ENCODE measurements around the gene IPO11. TPM values are rescaled to one million over a fixed set of nuclear protein-coding genes. Genes with fewer than 3 reads are reported as not detected.

Gene IPO11
- total and polyA plus RNA-seq, 4 donors, result 4.7 to 20.6 (median 9.0) TPM

DNA sequence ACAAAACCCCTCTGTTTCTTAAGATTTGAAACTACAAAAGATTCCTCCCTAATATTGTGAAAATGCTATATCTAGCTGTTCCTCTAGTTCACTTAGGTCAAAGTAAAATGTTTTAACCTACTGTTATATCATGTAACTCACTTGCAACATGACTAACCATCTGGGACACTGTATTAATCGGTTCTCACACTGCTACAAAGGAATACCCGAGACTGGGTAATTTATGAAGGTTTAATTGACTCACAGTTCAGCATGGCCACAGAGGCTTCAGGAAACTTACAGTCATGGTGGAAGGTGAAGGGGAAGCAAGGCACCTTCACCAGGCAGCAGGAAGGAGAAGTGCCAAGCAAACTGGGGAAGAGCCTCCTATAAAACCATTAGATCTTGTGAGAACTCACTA, 43.5 kb upstream of the IPO11 start:
- TF ChIP-seq YY1 (IDR thresholded peaks at IDR 0.05), result no peak
- no peak overlapping the region for H3K9ac ChIP-seq (ENCODE audit: low read depth in 1 of 2, low read length in 2 of 2)
- no peak overlapping the region for H3K27ac ChIP-seq (ENCODE audit: low read depth in 1 of 2, low read length in 2 of 2)
- peaks cover 0 to 22% (median 13%) of the 10 kb centered on the region in 4 donors for H3K36me3 ChIP-seq (ENCODE audit: control insufficient read depth in 4 of 4, insufficient read depth in 3 of 4, low read depth in 1 of 4, low read length in 3 of 4)
- no peaks in the 10 kb centered on the region for H3K27me3 ChIP-seq (ENCODE audit: control insufficient read depth in 4 of 4, insufficient read depth in 4 of 4, low read length in 3 of 4)
- no peaks in the 10 kb centered on the region for H3K9me3 ChIP-seq (ENCODE audit: control insufficient read depth in 4 of 4, low read length in 3 of 4)
- no peak overlapping the region for H3K4me3 ChIP-seq (ENCODE audit: low read depth in 1 of 3, low read length in 3 of 3)
- no peaks in the 10 kb centered on the region for H3K4me1 ChIP-seq (ENCODE audit: control insufficient read depth in 4 of 4, insufficient read depth in 4 of 4, low read length in 3 of 4)
- no peak for DNase-seq (ENCODE audit: low spot score)
- 93% methylated on average over 2 of the region's 2 CpGs for WGBS

DNA sequence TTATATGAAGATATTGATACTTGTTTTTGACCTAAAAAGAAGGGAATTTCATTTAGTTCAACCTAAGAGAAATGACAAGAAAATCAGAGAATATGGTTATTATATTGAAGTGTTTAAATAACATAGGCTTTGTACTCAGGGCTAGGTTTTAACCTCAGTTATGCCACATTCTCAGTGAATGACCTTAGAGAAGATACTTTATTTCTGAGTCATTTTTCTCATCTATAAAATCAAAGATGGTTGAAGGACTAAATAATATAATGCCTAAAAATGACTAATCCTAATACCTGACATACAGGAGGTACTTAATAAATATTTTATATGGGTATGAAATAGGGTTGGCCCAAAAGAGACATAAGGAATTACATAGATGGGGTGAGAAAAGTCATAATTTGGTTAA, 41.2 kb upstream of the IPO11 start:
- TF ChIP-seq YY1 (IDR thresholded peaks at IDR 0.05), result no peak
- Histone ChIP-seq H3K27me3 (ENCODE audit: control insufficient read depth in 4 of 4, insufficient read depth in 4 of 4, low read length in 3 of 4) (no peaks in the 10 kb centered on the region), H3K9ac (ENCODE audit: low read depth in 1 of 2, low read length in 2 of 2) (no peak overlapping the region), H3K27ac (ENCODE audit: low read depth in 1 of 2, low read length in 2 of 2) (no peak overlapping the region), H3K9me3 (ENCODE audit: control insufficient read depth in 4 of 4, low read length in 3 of 4) (no peaks in the 10 kb centered on the region), H3K4me3 (ENCODE audit: low read depth in 1 of 3, low read length in 3 of 3) (no peak overlapping the region), H3K4me1 (ENCODE audit: control insufficient read depth in 4 of 4, insufficient read depth in 4 of 4, low read length in 3 of 4) (no peaks in the 10 kb centered on the region), H3K36me3 (ENCODE audit: control insufficient read depth in 4 of 4, insufficient read depth in 3 of 4, low read depth in 1 of 4, low read length in 3 of 4) (peaks cover 0 to 18% (median 11%) of the 10 kb centered on the region in 4 donors)
- DNase-seq (ENCODE audit: low spot score), result no peak

DNA sequence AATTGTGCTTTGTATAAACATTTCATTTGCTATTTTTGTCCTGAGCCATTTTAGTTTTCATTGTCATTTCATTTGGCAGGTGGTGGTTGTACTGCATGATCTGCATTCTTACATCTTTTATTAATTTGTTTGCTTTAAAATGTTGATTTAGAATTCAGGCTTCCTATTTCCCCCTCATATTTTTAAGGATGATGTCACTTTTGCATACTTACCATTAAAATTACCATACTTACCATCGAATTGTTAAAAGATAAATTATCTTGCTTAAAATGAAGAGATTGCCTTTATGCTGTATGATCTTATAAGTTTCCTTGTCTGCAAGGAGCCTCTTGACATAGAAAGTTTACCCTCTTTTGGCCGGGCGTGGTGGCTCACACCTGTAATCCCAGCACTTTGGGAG, 40.0 kb upstream of the IPO11 start:
- Histone ChIP-seq H3K9me3 (ENCODE audit: control insufficient read depth in 4 of 4, low read length in 3 of 4) (no peaks in the 10 kb centered on the region), H3K36me3 (ENCODE audit: control insufficient read depth in 4 of 4, insufficient read depth in 3 of 4, low read depth in 1 of 4, low read length in 3 of 4) (peaks cover 2 to 22% (median 13%) of the 10 kb centered on the region in 4 donors), H3K27me3 (ENCODE audit: control insufficient read depth in 4 of 4, insufficient read depth in 4 of 4, low read length in 3 of 4) (no peaks in the 10 kb centered on the region), H3K9ac (ENCODE audit: low read depth in 1 of 2, low read length in 2 of 2) (no peak overlapping the region), H3K27ac (ENCODE audit: low read depth in 1 of 2, low read length in 2 of 2) (no peak overlapping the region), H3K4me1 (ENCODE audit: control insufficient read depth in 4 of 4, insufficient read depth in 4 of 4, low read length in 3 of 4) (no peaks in the 10 kb centered on the region), H3K4me3 (ENCODE audit: low read depth in 1 of 3, low read length in 3 of 3) (no peak overlapping the region)
- WGBS, result 97% methylated on average over 3 of the region's 3 CpGs
- DNase-seq (ENCODE audit: low spot score), result no peak
- TF ChIP-seq NR2F2 (IDR thresholded peaks at IDR 0.05), result no peak

DNA sequence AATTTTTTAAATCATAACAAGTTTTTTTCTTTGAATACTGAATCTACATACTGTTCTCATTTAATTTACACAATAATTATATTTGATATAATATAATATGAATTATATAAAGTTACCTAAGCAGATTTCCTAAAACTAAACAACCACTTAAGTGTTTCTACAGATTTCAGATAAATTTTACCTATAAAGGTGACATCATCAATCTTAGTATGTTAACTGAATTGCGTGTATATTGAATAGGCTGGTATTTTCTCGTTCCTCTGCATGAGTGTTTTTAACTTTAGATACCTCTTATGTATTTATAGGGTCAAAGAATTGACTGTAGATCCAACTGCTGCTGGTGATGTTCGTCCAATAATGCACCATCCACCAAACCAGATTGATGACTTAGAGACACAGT, 39.2 kb upstream of the IPO11 start:
- no peaks in the 10 kb centered on the region for H3K9me3 ChIP-seq (ENCODE audit: control insufficient read depth in 4 of 4, low read length in 3 of 4)
- H3K36me3 ChIP-seq (ENCODE audit: control insufficient read depth in 4 of 4, insufficient read depth in 3 of 4, low read depth in 1 of 4, low read length in 3 of 4), result peaks cover 2 to 29% (median 16%) of the 10 kb centered on the region in 4 donors
- no peaks in the 10 kb centered on the region for H3K27me3 ChIP-seq (ENCODE audit: control insufficient read depth in 4 of 4, insufficient read depth in 4 of 4, low read length in 3 of 4)
- WGBS, result over 99% methylated on average over 3 of the region's 3 CpGs
- DNase-seq (ENCODE audit: low spot score), result no peak
- H3K9ac ChIP-seq (ENCODE audit: low read depth in 1 of 2, low read length in 2 of 2), result no peak overlapping the region
- no peak for TF ChIP-seq SP1 (IDR thresholded peaks at IDR 0.05)
- TF ChIP-seq FOXA1 (IDR thresholded peaks at IDR 0.05), result no peak
- TF ChIP-seq JUND (IDR thresholded peaks at IDR 0.05), result no peak
- TF ChIP-seq, protein P1, sequence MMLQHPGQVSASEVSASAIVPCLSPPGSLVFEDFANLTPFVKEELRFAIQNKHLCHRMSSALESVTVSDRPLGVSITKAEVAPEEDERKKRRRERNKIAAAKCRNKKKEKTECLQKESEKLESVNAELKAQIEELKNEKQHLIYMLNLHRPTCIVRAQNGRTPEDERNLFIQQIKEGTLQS (IDR thresholded peaks at IDR 0.05), result no peak
- TF ChIP-seq NR2F2 (IDR thresholded peaks at IDR 0.05), result no peak
- no peak for TF ChIP-seq TAF1 (conservative IDR thresholded peaks at IDR 0.05)
- TF ChIP-seq FOXA2 (IDR thresholded peaks at IDR 0.05), result no peak
- no peak for TF ChIP-seq HNF4G (IDR thresholded peaks at IDR 0.05)
- TF ChIP-seq EGR1 (IDR thresholded peaks at IDR 0.05; ENCODE audit: low read depth in 2 of 2), result no peak
- TF ChIP-seq RAD21 (IDR thresholded peaks at IDR 0.05), result no peak
- TF ChIP-seq, protein P2, sequence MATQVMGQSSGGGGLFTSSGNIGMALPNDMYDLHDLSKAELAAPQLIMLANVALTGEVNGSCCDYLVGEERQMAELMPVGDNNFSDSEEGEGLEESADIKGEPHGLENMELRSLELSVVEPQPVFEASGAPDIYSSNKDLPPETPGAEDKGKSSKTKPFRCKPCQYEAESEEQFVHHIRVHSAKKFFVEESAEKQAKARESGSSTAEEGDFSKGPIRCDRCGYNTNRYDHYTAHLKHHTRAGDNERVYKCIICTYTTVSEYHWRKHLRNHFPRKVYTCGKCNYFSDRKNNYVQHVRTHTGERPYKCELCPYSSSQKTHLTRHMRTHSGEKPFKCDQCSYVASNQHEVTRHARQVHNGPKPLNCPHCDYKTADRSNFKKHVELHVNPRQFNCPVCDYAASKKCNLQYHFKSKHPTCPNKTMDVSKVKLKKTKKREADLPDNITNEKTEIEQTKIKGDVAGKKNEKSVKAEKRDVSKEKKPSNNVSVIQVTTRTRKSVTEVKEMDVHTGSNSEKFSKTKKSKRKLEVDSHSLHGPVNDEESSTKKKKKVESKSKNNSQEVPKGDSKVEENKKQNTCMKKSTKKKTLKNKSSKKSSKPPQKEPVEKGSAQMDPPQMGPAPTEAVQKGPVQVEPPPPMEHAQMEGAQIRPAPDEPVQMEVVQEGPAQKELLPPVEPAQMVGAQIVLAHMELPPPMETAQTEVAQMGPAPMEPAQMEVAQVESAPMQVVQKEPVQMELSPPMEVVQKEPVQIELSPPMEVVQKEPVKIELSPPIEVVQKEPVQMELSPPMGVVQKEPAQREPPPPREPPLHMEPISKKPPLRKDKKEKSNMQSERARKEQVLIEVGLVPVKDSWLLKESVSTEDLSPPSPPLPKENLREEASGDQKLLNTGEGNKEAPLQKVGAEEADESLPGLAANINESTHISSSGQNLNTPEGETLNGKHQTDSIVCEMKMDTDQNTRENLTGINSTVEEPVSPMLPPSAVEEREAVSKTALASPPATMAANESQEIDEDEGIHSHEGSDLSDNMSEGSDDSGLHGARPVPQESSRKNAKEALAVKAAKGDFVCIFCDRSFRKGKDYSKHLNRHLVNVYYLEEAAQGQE (IDR thresholded peaks at IDR 0.05), result no peak
- TF ChIP-seq, protein P3, sequence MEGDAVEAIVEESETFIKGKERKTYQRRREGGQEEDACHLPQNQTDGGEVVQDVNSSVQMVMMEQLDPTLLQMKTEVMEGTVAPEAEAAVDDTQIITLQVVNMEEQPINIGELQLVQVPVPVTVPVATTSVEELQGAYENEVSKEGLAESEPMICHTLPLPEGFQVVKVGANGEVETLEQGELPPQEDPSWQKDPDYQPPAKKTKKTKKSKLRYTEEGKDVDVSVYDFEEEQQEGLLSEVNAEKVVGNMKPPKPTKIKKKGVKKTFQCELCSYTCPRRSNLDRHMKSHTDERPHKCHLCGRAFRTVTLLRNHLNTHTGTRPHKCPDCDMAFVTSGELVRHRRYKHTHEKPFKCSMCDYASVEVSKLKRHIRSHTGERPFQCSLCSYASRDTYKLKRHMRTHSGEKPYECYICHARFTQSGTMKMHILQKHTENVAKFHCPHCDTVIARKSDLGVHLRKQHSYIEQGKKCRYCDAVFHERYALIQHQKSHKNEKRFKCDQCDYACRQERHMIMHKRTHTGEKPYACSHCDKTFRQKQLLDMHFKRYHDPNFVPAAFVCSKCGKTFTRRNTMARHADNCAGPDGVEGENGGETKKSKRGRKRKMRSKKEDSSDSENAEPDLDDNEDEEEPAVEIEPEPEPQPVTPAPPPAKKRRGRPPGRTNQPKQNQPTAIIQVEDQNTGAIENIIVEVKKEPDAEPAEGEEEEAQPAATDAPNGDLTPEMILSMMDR (IDR thresholded peaks at IDR 0.05; ENCODE audit: low read depth, low read length, missing input control), result no peak
- TF ChIP-seq, protein P4, sequence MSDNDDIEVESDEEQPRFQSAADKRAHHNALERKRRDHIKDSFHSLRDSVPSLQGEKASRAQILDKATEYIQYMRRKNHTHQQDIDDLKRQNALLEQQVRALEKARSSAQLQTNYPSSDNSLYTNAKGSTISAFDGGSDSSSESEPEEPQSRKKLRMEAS (IDR thresholded peaks at IDR 0.05), result no peak
- TF ChIP-seq HNF4A (conservative IDR thresholded peaks at IDR 0.05), result no peak
- TF ChIP-seq YY1 (IDR thresholded peaks at IDR 0.05), result no peak
- H3K4me3 ChIP-seq (ENCODE audit: low read depth in 1 of 3, low read length in 3 of 3), result no peak overlapping the region
- no peaks in the 10 kb centered on the region for H3K4me1 ChIP-seq (ENCODE audit: control insufficient read depth in 4 of 4, insufficient read depth in 4 of 4, low read length in 3 of 4)
- no peak overlapping the region for H3K27ac ChIP-seq (ENCODE audit: low read depth in 1 of 2, low read length in 2 of 2)

Measured in liver (tissue), 9 donors.